Heart left ventricle (tissue), 16 donors: ENCODE data around the gene PLSCR3. TPM values are rescaled to one million over a fixed set of nuclear protein-coding genes. Genes with fewer than 3 reads are reported as not detected.

Experiments
- ATAC-seq, 4 donors: fragments of 200-7000 bp; cut with Tn5 transposase; one replicate each; pipeline ENCODE4 v1.9.1; 2020 to 2022; ENCODE audit warnings: moderate library complexity in 4 of 4, mild to moderate bottlenecking in 3 of 4, moderate number of reproducible peaks in 1 of 4
- DNase-seq, 5 donors: peaks; one replicate each; pipeline ENCODE4 v3.0.0-alpha.2; 2020
- H3K27ac ChIP-seq, 12 donors: fragments of 200-600 bp; sonication (generic) in 4 of 12; one replicate each; pipeline versions ENCODE4 v1.5.0 to v1.8.0; 2016 to 2022; ENCODE audit warnings: mild to moderate bottlenecking in 2 of 12
- H3K27me3 ChIP-seq, 9 donors: fragments of 200-600 bp; sonication (generic) in 2 of 9; one replicate each; pipeline versions ENCODE4 v1.5.1 to v1.8.0; 2016 to 2022; ENCODE audit warnings: mild to moderate bottlenecking in 3 of 9
- H3K36me3 ChIP-seq, 9 donors: fragments of 200-600 bp; sonication (generic) in 2 of 9; one replicate each; pipeline versions ENCODE4 v1.5.0 to v1.8.0; 2018 to 2022; ENCODE audit warnings: mild to moderate bottlenecking in 2 of 9
- H3K4me1 ChIP-seq, 12 donors: fragments of 200-600 bp; sonication (generic) in 4 of 12; one replicate each; pipeline versions ENCODE4 v1.5.0 to v1.8.0; 2016 to 2022; ENCODE audit warnings: mild to moderate bottlenecking in 3 of 12
- H3K4me3 ChIP-seq, 12 donors: fragments of 200-600 bp; sonication (generic) in 4 of 12; one replicate each; pipeline versions ENCODE4 v1.5.0 to v1.8.0; 2017 to 2022; ENCODE audit warnings: mild to moderate bottlenecking in 9 of 12, moderate library complexity in 4 of 12
- H3K9me3 ChIP-seq, 12 donors: fragments of 200-600 bp; sonication (generic) in 4 of 12; one replicate each; pipeline versions ENCODE4 v1.5.0 to v1.8.0; 2016 to 2022; ENCODE audit warnings: mild to moderate bottlenecking in 1 of 12
- CTCF ChIP-seq, 12 donors: fragments of 200-600 bp; sonication (generic) in 4 of 12; IDR thresholded peaks; one replicate each; pipeline versions ENCODE4 v1.5.0 to v1.8.0; 2018 to 2022; ENCODE audit warnings: antibody characterized with exemption in 12 of 12, mild to moderate bottlenecking in 5 of 12
- POLR2A ChIP-seq, 2 donors: fragments of 450-650 bp; IDR thresholded peaks; one replicate each; pipeline ENCODE4 v1.6.1; 2017; ENCODE audit warnings: antibody characterized with exemption in 2 of 2, mild to moderate bottlenecking in 2 of 2, moderate library complexity in 2 of 2
- WGBS, 4 donors: extraction: QIAGEN DNeasy Blood & Tissue Kit in 2 of 4; methylation state at CpG; one replicate each; pipeline versions ENCODE4 v1.1.5 to v1.1.7; 2013 to 2018; 5-methylcytosine and 5-hydroxymethylcytosine counted together
- intact Hi-C, 10 donors: fragments of 100-400 bp; cut with DNase I; formaldehyde crosslinking; loops; one replicate each; pipeline versions ENCODE4 v1.11.1 to v1.14.2; 2022
- polyA plus RNA-seq, 2 donors: library from polyadenylated mRNA; stranded (reverse); fragments of 200-250 nt; gene quantifications; one replicate each; pipeline ENCODE4 v1.2.3, GENCODE V29; 2013
- total RNA-seq, 9 donors: library from RNA; depleted of rRNA in 2 of 9; stranded (reverse); fragments of >200 nt in 2 of 9; fragmentation: NEBNext Ultra II Directional in 3 of 9; extraction: Animal tissue kit (Norgen Biotek cat#: 25700) in 3 of 9; gene quantifications; one replicate each; pipeline versions ENCODE4 v1.1.0 to v1.2.4, GENCODE V29; 2016 to 2023
- donor health status: ischemic (EF 13 %, LVEDD 7.1; RV severe dilation, severe dysfunction).
- donor health status: healthy with polysubstance abuse.
- donor health status: DM: no; HTN: yes; CAD: no.
- donor health status: DM: no; HTN: no; CAD: no.
- donor health status: ischemic (EF 25% LVEDD 6.9; RV normal size, moderate dysfunction).
- donor health status: ischemic (EF 25% LVEDD 5.7; RV mildly dilated, moderate dysfunction).
- donor health status: healthy.
- donor health status: DM: yes; HTN: yes; CAD: no.
- donor health status: ischemic (EF 35%, LVEDD 5.7; RV mildly dilated, moderate dysfunction).
- donor health status: nonischemic (EF 11% LVEDD 7.7; RV severe dilation, severe dysfunction).
- donor health status: DM: yes; HTN: yes; CAD: no.
- donor health status: PGD.
- donor health status: ischemic (EF 29% LVEDD 5.4; RV normal size, mild dysfunction).
- donor health status: nonischemic (EF 23%, LVEDD 6.1; RV moderate dilation, normal function).

The PLSCR3 gene
- total and polyA plus RNA-seq, 11 donors: 14.3 to 29.5 (median 16.9) TPM

- H3K9me3 ChIP-seq: no peaks in the 10 kb centered on the region
- ATAC-seq: no peak
- intact Hi-C loops: loop anchor here in 9 of 10 donors (2.0 to 10.0 kb wide), 16 partner anchors 48 to 330 kb away; partner anchors contain the start of genes MPDU1 (in 3 of the 9), POLR2A (in 3 of the 9), SENP3 (in 3 of the 9) and SLC35G6 (in 3 of the 9)
- H3K4me3 ChIP-seq: no peak overlapping the region
- H3K27ac ChIP-seq: peak overlapping the region in 3 of 12 donors; percentile 34 to 47 (median 37)
- WGBS, 4 donors: 80 to 90% (median 83%) methylated on average over 7 to 9 of the region's 9 CpGs
- H3K4me1 ChIP-seq: peaks cover 0 to 60% (median 35%) of the 10 kb centered on the region in 12 donors
- no peaks in the 10 kb centered on the region for H3K36me3 ChIP-seq
- DNase-seq: no peak
- no peaks in the 10 kb centered on the region for H3K27me3 ChIP-seq
- no peak for TF ChIP-seq POLR2A (IDR thresholded peaks at IDR 0.05)
- TF ChIP-seq CTCF (IDR thresholded peaks at IDR 0.05): no peak
Measured at GRCh38 chr17:7354262-7354843, 40.0 kb downstream of the PLSCR3 start.

GRCh38 chr17:7352910-7353635 lies 41.3 kb downstream of the PLSCR3 start:
- H3K36me3 ChIP-seq: peaks cover 0 to 4% (median 0%) of the 10 kb centered on the region in 9 donors
- H3K4me1 ChIP-seq: peaks cover 0 to 67% (median 38%) of the 10 kb centered on the region in 12 donors
- H3K9me3 ChIP-seq: no peaks in the 10 kb centered on the region
- DNase-seq (peak in 2 of 5 donors; percentile 28 to 31), ATAC-seq (no peak)
- intact Hi-C loops: loop anchor here in 9 of 10 donors (2.0 to 10.0 kb wide), 18 partner anchors 42 to 332 kb away; partner anchors contain the start of genes POLR2A (in 4 of the 9), MPDU1 (in 3 of the 9), SENP3 (in 3 of the 9) and SLC35G6 (in 3 of the 9)
- no peak for TF ChIP-seq CTCF (IDR thresholded peaks at IDR 0.05)
- TF ChIP-seq POLR2A (IDR thresholded peaks at IDR 0.05): no peak
- no peaks in the 10 kb centered on the region for H3K27me3 ChIP-seq
- peak overlapping the region in 10 of 12 donors; percentile 95 to 100 (median 98) for H3K27ac ChIP-seq
- 86 to 89% (median 88%) methylated on average over 22 to 37 of the region's 37 CpGs for WGBS, 4 donors
- peak overlapping the region in 11 of 12 donors; percentile 68 to 98 (median 89) for H3K4me3 ChIP-seq

- Histone ChIP-seq H3K9me3 (no peaks in the 10 kb centered on the region), H3K27ac (peak overlapping the region; percentile 95 to 100 (median 97)), H3K4me3 (peak overlapping the region; percentile 49 to 98 (median 87)), H3K27me3 (no peaks in the 10 kb centered on the region), H3K4me1 (peaks cover 0 to 67% (median 38%) of the 10 kb centered on the region in 12 donors), H3K36me3 (peaks cover 0 to 4% (median 0%) of the 10 kb centered on the region in 9 donors)
- ATAC-seq (no peak), DNase-seq (no peak)
- TF ChIP-seq CTCF (IDR thresholded peaks at IDR 0.05) (peak in 5 of 12 donors; percentile 53 to 68 (median 61)), POLR2A (IDR thresholded peaks at IDR 0.05) (no peak)
- intact Hi-C loops: loop anchor here in 9 of 10 donors (2.0 to 10.0 kb wide), 18 partner anchors 42 to 332 kb away; partner anchors contain the start of genes POLR2A (in 4 of the 9), MPDU1 (in 3 of the 9), SENP3 (in 3 of the 9) and SLC35G6 (in 3 of the 9)
- WGBS, 4 donors: 26 to 35% (median 33%) methylated on average over 9 to 10 of the region's 10 CpGs
Measured at GRCh38 chr17:7352503-7352889, 41.8 kb downstream of the PLSCR3 start.
